ENCODE measurements around the gene EIF1AX.

DNA sequence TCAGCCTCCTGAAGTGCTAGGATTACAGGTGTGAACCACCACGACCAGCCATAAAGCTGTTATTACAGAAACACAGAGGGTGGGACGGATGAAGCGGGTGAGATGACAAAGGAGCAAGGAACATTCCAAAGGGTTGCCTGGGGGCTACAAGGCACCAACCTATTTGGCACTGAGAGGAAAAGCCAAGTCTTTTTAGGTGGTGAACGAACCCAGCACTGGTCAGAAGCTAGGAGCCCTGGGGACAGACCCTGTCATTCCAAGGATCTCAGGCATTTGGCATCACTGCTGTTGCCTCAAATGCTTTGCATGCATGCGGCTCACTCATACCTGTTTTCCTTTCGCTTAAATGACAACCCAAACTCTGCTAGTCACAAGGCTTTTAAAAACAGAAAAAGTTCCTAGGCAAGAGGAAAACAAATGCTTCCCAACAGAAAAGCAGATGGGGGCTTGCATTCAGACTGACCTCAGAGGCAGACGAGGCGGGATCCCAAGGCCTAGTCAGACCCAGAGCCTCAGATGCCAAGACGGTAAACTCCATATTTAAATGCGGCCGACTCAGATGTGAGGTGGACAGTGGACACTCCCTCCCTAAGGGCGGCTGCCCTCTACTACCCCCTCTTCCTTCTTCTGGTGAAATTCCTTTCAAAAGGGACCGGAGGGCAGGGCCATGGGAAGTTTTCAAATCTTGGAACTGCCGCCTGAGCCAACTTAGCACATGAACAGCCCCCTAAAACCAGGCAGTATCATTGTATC is 29.4 kb downstream of the EIF1AX start:
- TF ChIP-seq NR3C1 (CRISPR knock-in tag; IDR thresholded peaks at IDR 0.05): no peak
- TF ChIP-seq, protein P1, sequence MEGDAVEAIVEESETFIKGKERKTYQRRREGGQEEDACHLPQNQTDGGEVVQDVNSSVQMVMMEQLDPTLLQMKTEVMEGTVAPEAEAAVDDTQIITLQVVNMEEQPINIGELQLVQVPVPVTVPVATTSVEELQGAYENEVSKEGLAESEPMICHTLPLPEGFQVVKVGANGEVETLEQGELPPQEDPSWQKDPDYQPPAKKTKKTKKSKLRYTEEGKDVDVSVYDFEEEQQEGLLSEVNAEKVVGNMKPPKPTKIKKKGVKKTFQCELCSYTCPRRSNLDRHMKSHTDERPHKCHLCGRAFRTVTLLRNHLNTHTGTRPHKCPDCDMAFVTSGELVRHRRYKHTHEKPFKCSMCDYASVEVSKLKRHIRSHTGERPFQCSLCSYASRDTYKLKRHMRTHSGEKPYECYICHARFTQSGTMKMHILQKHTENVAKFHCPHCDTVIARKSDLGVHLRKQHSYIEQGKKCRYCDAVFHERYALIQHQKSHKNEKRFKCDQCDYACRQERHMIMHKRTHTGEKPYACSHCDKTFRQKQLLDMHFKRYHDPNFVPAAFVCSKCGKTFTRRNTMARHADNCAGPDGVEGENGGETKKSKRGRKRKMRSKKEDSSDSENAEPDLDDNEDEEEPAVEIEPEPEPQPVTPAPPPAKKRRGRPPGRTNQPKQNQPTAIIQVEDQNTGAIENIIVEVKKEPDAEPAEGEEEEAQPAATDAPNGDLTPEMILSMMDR (IDR thresholded peaks at IDR 0.05 in 2 of 3, conservative IDR thresholded peaks at IDR 0.05 in 1 of 3; ENCODE audit: insufficient read depth in 2 of 3, low read depth in 1 of 3, low read length in 3 of 3): no peak
- TF ChIP-seq JUNB (CRISPR knock-in tag; conservative IDR thresholded peaks at IDR 0.05): no peak
- no peak for TF ChIP-seq SMAD4 (CRISPR knock-in tag; conservative IDR thresholded peaks at IDR 0.05)
- no peak for TF ChIP-seq TBL1XR1 (IDR thresholded peaks at IDR 0.05; ENCODE audit: low read length in 2 of 2)
- TF ChIP-seq EP300 (IDR thresholded peaks at IDR 0.05; ENCODE audit: low read length): no peak
- TF ChIP-seq CEBPB (tag; IDR thresholded peaks at IDR 0.05): no peak
